GM21576 (cell line): ENCODE data around the gene HOXB4.

Source experiments
- ATAC-seq: cut with Tn5 transposase; IDR thresholded peaks from one replicate; pipeline ENCODE4 v1.9.1; 2021; ENCODE audit warnings: mild to moderate bottlenecking, moderate library complexity; ENCODE audit not compliant: unreplicated experiment

Gene HOXB4

DNA sequence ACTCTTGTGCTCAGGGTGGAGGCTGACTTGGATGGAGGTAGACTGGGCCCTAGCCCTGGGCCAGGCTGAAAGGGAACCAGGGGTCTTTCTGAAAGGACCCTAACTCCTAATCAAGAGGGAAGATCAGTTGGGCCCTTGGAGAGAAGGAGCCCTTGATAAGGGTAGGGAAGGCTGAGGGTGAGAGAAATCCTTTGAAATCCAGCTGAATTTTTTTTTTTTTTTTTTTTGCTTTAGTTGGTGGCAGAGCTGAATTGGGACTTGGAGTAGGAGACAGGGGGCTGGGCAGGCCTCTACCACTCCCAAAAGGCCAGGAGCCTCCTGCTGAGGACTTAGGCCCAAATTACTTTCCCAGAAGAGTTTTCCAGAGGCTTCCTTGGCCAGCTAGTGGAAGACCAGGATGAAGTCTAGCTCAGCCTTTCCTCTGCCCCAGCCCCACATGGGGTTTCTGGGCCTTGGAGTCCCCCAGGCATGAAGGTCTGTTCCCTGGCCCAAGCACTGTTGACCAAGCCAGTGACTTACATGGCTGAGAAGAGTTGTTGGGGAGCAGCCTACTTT lies 12.5 kb upstream of the HOXB4 start:
- no peak for ATAC-seq

DNA sequence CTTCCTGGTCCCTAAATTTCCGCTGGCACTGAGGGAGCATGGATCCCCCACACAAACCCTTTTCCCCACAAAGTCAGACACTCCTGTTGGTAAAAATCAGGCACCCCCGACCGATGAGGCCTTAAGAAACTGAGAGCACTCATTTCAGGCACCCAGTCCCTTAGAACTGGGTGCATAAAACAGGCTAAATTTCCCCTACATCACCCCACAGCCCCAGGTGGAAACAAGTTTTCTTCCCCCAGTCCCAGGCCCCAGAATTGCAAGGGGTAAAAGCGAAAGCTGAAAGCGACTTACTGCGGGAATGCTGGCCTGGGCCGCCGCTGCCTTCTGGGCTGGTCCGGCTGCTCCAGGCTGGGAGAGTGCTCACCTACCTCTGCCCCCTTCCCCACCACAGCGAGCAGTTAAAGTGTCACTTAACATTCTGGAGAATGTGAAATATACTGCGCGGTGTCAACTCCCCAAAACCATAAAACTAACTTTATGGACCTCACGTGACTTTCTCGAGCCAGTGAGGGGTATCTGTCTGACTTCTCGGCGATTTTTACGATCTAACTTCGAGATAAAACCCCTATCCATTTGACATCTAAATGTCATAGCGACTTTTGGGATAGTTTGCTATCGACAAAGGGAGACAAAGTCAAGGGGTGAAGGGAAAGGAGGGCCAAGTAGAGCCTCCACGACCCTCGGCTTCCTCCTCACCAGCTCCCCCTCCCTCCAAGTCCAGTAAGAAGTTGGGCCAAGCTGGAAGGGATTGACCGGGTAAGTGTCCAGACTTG lies 11.9 kb upstream of the HOXB4 start, which contains the start of gene HOXB3:
TSS of gene HOXB3 (minus strand) at position 411 of the 776 bp plus-strand sequence. CDS start 37,767 bp downstream, outside the sequence.
- ATAC-seq = no peak

DNA sequence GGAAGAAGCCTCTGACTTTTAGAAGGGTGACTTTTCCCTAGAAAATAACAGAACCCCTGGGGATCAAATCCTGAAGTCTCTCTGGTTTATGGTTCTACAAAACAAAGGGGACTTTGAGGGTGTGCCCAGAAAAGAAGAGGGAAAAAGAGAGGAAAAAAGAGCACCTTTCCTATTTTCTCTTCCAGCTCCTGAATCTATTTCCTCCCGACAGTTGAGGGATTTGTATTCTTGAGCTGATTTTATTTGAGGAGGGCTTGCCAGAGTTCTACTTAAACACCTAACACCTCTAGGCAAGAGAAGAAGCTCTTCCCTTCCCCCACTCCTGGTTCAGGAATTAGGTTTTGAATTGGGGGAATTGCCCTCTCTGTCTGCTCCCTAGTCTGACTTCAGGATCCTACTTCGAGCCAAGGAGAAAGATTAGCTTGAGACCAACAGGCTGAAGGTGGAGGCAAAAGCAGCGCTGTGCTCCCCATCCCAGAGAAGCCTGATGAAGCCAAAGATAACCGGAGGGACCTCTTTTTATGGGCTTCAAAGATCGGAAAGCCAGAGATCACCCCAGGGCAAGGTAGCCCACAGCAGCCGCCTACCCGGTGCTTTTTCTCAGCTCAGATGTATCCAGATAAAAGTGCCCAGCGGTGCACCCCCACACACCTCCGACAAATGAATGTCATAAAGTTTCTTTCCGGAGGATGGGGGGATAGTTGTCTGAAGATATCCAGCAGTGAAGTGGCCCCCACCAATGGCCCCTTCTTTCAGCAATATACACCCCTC lies 11.1 kb upstream of the HOXB4 start:
- no peak for ATAC-seq

DNA sequence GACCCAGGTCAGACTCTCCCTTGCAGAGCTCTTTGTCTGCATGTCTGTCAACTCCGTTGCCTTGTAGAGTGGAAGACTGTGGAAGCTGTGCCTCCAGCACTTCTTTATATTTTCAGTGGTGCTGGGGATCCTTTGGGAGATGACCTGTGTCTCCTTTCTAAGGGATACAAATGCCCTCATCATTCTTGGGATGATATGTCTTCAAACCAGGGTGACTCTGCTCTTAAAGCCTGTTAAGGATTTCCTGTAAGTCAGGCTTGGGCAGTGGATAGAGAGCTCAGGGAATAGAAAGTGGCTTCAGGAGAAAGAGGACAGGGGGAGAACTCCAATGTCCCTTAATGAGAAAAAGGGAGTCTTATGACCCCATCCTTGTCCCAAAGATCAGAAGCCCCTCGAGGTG lies 10.4 kb upstream of the HOXB4 start:
- ATAC-seq = no peak

DNA sequence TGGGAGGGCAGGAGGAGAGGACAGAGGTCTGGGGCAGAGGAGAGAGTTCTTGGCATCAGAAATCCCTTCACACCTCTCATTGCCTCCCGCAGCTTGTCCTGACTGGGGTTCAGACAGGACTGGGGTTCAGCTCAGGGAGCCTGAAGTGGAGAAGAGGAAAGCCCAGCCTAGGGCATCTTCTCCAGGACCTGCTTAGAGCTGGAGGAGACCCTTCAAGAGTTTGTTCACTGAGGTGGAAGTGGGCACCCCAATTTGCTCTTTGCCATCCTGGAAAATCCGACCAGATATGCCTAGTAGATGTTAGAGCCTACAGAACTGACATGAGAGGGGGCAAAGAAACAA lies 9.9 kb upstream of the HOXB4 start:
- no peak for ATAC-seq

DNA sequence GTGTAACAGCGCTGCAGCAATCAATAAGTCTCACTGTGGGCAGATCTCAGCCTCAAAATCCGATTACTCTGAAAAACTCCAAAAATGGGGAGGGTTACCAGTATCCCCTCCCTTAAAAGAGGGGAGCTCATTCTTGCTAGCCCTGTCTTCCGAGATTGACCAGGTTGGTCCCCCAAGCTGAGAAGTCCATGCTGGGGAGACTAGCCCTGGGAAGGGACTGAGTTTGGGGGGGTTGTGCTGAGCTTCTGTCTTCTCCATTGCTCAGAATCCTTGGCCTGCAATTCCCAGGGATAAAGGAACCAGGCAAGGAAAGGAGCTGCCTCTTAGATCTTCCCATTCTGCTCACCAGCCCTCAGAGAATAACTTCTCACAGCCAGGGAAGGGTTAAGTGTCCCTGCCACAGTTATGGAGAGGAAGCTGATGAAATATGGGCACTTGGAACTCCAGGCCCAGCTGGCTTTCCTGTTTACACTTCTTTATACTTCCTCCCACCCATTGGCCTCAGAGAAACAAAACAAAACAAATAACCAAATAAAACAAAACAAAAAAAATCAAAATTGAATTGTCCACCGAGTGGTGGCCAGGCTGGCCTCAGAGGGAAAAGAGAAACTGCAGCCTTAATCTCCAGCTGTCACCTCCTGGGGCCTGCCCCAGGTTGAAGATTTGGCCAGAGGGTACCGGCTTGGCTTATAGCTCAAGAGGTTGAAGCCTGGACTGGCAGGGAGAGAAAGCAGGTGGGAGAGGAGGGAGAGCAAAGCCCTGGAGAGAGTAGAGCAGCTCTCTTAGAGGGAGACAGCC lies 9.3 kb upstream of the HOXB4 start:
- no peak for ATAC-seq

DNA sequence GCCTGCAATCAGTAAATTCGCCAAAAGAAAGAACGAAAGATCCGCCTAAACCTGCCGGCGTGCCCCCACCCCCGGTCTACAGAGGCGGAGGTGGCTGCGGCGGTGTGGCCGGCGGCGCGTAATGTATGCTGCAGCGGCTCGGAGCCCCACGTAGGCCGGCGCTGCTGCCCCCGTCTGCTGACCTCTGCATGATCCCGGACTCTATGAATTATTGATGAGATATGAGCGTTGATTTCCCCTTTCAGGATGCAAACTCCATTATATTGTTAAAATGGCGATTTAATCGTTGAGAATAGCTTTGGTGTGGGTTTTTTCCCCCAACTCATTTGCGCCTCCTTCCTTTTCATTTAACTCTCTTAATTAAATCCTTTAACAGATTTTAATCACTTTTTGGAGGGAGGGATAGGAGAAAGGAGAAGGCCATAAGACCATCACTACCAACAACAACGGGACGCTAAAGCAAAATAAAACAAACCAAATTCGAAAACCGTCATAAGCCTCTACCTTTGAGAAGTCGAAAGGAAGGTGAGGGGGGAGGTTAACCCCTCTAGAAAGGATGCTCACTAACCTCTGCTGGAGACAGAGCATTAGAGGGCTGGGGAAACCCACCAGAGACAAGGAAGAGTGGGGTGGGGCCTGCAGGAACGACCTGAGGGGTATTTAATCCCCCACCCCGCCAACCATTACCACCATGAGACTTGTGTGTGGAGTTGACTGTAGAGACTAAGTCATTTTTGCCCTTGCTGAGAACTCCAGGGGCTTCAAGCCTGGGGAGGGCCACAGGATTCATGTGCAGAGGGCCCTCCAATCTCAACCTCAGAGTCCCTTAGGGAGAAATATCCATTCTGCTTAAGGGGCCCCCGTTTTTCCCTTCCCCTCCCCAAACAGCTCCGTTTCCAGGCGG lies 8.5 kb upstream of the HOXB4 start:
- ATAC-seq = no peak

DNA sequence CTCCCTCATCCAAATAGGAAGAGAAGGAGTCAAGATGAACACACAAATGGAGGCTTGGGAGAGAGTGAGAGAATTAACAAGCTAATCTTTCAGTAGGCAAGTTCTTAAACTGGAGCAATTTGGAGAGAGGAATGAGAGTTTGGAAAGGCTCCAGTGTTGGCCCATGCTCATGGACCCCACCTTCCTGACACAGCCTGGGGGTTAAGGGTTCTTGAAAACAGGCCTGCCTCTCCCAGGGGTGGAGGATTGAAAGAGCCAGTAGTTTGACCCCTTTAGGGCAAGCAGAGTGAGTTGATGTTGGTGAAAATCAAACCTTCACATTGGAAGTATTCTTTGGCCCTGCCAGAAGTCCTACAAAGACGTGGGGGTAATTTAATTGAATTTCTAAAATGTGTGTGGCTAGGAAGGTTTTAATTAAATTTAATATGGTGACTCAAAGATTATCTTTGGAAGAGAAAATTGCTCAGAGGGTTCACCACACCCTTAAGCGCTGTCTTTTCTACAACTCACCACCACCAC lies 6.1 kb upstream of the HOXB4 start:
- no peak for ATAC-seq

DNA sequence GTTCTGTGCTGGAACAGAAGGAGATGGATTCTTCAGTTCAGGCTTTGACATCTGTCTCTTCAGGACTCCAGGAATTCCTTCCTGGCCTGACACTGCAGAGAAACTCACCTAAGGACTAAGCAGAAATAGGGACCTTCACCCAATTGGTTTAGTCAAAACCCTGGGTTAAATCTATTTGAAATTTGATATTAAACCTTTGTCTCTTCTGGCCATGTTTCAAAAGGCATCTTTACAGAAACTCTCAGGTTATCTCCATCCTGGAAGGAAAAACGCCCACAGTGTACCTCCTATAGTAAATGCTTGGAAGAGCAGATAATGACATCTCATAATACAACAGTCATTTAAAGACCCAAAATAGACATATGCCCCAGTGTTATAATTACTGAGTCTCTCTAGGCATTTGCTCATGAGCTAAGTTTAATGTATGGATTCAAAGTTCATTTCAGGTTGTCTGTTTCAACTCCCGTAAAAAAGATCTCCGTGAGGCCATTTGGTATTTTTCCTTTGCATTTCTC lies 5.6 kb upstream of the HOXB4 start:
- ATAC-seq = no peak

DNA sequence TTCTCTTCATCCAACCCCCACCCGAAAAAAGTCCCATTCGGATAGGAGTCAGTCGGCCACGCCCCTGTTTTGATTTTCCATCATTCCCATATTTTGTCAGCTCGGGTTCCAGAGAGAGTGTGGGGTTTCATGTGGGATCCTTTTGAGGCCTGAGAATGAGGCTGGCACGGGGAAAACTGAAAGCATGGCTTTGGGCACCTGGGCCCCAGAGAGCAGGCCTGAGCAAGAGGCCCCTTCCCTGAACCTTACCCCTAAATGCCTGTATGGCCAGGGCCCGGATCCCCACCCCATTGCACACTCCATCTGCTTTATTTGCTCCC lies 4.6 kb upstream of the HOXB4 start:
- ATAC-seq = no peak

DNA sequence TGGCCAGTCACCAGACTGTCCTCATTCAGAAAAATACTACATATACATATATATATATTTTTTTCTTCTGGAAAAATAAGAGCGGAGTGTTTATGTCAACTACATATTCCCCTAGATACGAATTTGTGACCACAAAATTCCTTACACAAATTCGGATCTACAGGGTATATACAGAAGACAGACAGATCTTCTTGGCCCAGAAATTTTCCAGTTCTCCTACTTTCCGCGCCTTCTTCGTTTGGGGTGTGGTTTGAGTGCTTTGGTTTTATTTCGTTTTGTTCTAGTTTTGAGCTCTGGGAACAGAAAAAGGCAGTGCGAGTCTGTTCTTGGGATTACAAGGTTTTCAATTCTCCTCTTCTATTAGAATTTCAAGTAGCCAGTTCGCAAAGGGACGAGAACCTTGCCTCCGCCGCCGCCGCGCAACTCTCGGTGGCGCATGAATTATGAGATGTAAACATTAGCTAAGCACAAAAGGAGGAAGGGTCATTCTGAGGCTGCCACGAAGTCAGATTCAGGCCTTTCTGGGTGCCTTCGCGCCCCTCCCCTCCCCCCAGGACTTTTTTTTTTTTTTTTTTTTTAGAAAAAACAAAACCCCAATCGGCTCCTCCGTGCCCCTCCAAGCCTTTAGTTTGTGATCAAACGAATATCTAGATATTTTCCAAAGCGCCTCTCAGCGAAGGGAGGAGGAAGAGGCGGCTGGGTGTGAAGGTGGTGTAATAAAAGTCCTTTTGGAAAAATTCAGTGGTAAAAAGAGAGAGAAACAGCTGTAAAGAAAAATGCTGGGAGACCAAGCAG lies 1.8 kb upstream of the HOXB4 start:
- ATAC-seq = no peak

DNA sequence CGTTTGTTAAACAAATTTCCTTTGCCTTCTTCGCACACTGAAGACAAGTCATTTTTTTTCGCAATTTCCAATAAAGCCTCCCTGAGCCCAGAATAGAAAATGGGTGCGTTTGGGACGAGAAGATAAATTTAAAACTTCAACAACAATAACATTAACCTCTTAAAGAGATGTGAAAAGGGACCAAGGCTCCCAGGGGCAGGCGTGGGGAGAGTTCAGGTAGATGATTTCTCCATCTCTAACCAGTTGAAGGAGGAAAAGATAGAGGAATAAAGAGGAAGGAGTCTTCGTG lies 1.3 kb upstream of the HOXB4 start:
- no peak for ATAC-seq

DNA sequence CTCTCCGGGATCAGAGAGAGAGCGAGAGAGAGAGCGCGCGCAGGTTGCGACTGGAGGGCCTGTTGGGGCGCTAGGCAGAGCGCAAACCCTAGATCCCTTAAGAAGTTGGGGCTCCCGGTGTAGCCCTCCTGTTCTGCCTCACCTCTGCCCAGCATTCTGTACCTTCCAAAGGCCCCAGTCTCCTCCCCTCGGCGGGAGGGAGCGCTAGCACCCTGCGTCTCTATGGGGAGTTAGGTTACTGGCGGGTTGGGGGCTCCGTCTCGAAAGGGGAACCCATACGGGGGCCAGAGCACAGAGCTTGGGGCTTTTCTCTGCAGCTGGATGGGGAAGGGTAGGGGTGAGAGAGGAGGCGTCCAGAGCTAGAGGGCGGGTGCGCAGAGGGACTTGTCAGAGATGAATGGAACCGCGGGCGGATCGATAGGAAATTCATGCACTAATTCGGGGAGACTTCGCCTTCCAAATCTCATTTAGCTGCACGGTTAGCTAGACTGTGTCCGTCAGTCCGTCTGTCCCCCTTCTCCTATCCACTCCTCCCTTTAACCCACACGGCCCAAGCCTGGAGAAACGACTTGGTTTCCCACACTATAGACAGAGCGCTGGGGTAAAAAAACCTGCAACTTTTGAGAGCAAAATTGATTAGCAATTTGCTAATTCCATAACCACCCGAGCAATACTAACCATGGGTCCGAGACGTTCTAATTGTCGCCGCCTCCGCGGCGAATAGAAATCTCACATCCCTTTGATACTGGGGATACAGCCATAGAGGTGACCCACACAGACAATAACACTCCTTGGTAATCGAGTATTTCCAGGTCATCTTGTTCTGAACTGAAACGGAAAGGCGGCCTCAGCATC lies 693 bp upstream of the HOXB4 start:
- ATAC-seq = peak; percentile 11

DNA sequence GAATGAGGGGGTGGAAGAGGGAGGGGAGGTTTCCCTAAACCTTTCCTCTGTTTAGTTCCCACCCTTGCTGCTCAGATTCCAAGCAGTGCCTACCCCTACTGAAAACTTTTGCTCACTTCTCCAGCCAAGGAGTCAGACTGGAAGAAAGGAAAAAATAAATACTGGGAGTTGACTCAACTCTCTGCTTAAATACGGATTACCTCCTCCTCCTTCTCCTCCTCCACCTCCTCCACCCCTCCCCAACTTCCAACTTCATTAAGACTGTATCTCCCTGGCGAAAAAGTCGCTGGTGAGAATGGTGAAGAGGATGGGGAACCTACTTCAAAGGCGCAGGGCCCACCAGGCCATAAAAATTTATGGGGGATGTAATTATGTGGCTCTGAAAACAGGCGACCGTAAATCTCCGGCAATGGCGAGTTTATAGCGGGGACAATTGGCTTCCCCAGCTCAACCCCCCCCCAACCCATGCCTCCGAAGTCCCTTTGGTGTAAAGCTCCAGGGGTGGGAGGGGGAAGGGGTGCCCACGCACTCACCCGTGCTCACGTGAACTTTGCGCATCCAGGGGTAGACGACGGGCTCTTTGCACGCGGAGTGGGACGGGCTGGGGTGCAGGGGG lies 712 bp downstream of the HOXB4 start:
- no peak for ATAC-seq

DNA sequence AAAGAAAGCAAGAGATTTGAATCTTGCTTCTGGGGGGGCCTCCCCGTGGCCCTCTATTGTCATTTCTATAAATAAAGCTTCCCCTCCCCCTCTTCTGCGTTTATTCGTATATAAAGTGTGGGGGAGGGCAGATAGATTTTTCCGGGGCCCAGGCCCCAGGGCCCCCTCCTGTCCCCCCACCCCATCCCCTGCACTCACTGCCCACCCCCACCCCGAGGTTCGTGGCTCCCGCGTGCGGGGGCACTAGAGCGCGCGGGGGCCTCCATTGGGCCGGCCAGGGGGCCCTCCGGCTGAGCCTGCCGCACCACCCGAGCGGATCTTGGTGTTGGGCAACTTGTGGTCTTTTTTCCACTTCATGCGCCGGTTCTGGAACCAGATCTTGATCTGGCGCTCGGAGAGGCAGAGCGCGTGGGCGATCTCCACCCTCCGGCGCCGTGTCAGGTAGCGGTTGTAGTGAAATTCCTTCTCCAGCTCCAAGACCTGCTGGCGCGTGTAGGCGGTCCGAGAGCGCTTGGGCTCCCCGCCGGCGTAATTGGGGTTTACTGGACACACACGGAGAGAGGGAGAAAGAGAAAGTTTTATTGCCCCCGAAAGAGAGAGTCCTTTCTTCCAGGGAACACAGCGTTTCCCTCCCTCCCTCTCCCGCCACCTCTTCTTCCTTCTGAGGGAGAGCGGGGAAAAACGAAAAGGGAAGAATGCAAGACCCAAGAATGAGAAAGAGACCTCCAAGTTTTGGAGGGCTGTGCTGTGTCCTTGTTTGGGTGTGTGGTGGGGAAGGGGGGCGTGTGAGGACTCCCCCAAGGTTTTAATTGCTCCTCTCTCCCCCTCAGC lies 1.5 kb downstream of the HOXB4 start:
- no peak for ATAC-seq

DNA sequence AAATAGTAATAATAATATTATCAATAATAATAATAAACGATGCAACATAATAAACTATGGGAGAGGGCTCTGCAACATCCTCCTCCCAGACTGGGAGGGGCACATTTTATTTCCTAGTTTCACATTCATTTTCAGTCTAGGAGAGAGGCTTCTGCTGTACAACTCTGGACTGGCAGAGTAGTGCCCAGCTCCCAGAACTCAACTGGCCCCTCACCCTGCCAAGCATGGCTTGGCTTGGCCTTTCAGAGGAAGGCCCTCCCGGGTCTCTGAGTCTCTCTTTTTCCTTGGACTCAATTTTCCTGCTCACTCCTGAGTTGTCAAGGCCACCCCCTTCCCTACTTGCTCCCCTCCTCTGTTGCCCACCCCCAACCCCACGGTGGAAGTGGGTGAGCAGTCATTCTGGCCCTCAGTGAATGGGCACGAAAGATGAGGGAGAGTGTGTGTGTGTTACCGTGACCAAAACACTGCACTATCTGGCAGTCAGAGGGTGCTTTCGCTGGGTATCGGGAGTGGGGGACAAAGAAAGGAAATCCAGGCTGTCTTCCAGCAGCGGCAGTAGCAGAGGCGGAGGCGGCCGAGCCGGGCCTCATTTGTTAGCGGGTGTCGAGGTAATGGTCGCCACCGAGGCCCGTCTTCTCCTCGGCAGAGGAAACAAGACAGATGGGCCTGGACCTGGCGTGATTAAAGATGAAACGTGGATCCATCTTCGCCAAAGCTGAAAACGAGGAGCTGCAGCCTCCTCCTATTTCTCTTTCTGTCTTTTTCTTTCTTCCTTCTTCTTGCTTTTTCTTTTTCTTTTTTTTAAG lies 2.3 kb downstream of the HOXB4 start:
- ATAC-seq = no peak
